Left lung (tissue), 10 donors: ENCODE results near the gene MAP4. TPM values are rescaled to one million over a fixed set of nuclear protein-coding genes. Genes with fewer than 3 reads are reported as not detected.
"Not testable (repeated sequence)": the region's sequence is repeated elsewhere in the genome, so short reads cannot be mapped to it uniquely, and the experiment has no call there.

Source experiments
- ATAC-seq: fragments of 200-7000 bp; cut with Tn5 transposase; one replicate; pipeline ENCODE4 v1.9.1; 2020; ENCODE audit warnings: moderate library complexity
- DNase-seq, 4 donors: peaks; one replicate each; pipeline ENCODE4 v3.0.0-alpha.2; 2013 to 2020
- H3K27ac ChIP-seq, 2 donors: fragments of 200-600 bp; sonication (generic) in 1 of 2; one replicate each; pipeline versions ENCODE4 v1.5.0 to v1.8.0; 2020 to 2021
- H3K27me3 ChIP-seq, 2 donors: fragments of 200-600 bp; sonication (generic) in 1 of 2; one replicate each; pipeline versions ENCODE4 v1.5.0 to v1.8.0; 2020 to 2021
- H3K36me3 ChIP-seq, 2 donors: fragments of 200-600 bp; sonication (generic) in 1 of 2; one replicate each; pipeline versions ENCODE4 v1.5.0 to v1.8.0; 2020 to 2021
- H3K4me1 ChIP-seq, 2 donors: fragments of 200-600 bp; one replicate each; pipeline ENCODE4 v1.8.0; 2021
- H3K4me3 ChIP-seq, 2 donors: fragments of 200-600 bp; sonication (generic) in 1 of 2; one replicate each; pipeline versions ENCODE4 v1.5.0 to v1.8.0; 2020 to 2021; ENCODE audit warnings: mild to moderate bottlenecking in 1 of 2
- H3K9me3 ChIP-seq, 2 donors: fragments of 200-600 bp; sonication (generic) in 1 of 2; one replicate each; pipeline versions ENCODE4 v1.5.0 to v1.8.0; 2020 to 2021
- intact Hi-C, 2 donors: fragments of 100-400 bp; cut with DNase I; formaldehyde crosslinking; loops; one replicate each; pipeline versions ENCODE4 v1.11.2 to v1.14.2; 2022
- polyA plus RNA-seq, 6 donors: library from polyadenylated mRNA; unstranded; fragments of 120-200 nt; gene quantifications; one replicate each; pipeline ENCODE4 v1.2.1, GENCODE V29; 2013; ENCODE audit not compliant: insufficient read length in 6 of 6
- total RNA-seq, 2 donors: library from RNA; stranded (reverse); fragmentation: NEBNext Ultra II Directional; extraction: Animal tissue kit (Norgen Biotek cat#: 25700); gene quantifications; one replicate each; pipeline ENCODE4 v1.2.1, GENCODE V29; 2021
- TF ChIP-seq, protein P1 (sequence below), 2 donors: fragments of 200-600 bp; sonication (generic) in 1 of 2; IDR thresholded peaks; one replicate each; pipeline versions ENCODE4 v1.5.0 to v1.8.0; 2021; ENCODE audit warnings: antibody characterized with exemption in 2 of 2
- donor health status: DM: no; HTN: yes; CAD: no.
- donor health status: DM: no; HTN: no; CAD: no.

MAP4 gene
- total and polyA plus RNA-seq, 8 donors: 165 to 216 (median 177) TPM

- H3K27me3 ChIP-seq: no peaks in the 10 kb centered on the region
- H3K27ac ChIP-seq: no peak overlapping the region
- ATAC-seq (no peak), DNase-seq (no peak)
- intact Hi-C loops: no loop called here
- no peak overlapping the region for H3K4me3 ChIP-seq
- TF ChIP-seq, protein P1, sequence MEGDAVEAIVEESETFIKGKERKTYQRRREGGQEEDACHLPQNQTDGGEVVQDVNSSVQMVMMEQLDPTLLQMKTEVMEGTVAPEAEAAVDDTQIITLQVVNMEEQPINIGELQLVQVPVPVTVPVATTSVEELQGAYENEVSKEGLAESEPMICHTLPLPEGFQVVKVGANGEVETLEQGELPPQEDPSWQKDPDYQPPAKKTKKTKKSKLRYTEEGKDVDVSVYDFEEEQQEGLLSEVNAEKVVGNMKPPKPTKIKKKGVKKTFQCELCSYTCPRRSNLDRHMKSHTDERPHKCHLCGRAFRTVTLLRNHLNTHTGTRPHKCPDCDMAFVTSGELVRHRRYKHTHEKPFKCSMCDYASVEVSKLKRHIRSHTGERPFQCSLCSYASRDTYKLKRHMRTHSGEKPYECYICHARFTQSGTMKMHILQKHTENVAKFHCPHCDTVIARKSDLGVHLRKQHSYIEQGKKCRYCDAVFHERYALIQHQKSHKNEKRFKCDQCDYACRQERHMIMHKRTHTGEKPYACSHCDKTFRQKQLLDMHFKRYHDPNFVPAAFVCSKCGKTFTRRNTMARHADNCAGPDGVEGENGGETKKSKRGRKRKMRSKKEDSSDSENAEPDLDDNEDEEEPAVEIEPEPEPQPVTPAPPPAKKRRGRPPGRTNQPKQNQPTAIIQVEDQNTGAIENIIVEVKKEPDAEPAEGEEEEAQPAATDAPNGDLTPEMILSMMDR (IDR thresholded peaks at IDR 0.05): no peak
- H3K36me3 ChIP-seq: peaks cover 0 to 48% of the 10 kb centered on the region in 2 donors
- no peaks in the 10 kb centered on the region for H3K4me1 ChIP-seq
- H3K9me3 ChIP-seq: no peaks in the 10 kb centered on the region
Observed at GRCh38 chr3:47891613-47892005, 124.6 kb downstream of the MAP4 start.

- TF ChIP-seq, protein P1 (IDR thresholded peaks at IDR 0.05): no peak
- intact Hi-C loops: no loop called here
- peaks cover 0 to 48% of the 10 kb centered on the region in 2 donors for H3K36me3 ChIP-seq
- no peaks in the 10 kb centered on the region for H3K27me3 ChIP-seq
- ATAC-seq (peak; percentile 52), DNase-seq (peak in 2 of 4 donors; percentile 49 to 67)
- H3K27ac ChIP-seq: no peak overlapping the region
- H3K4me3 ChIP-seq: no peak overlapping the region
- no peaks in the 10 kb centered on the region for H3K4me1 ChIP-seq
- H3K9me3 ChIP-seq: no peaks in the 10 kb centered on the region
Observed at GRCh38 chr3:47890828-47891612, 125.2 kb downstream of the MAP4 start.

- no peaks in the 10 kb centered on the region for H3K27me3 ChIP-seq
- no peak for ATAC-seq
- H3K9me3 ChIP-seq: no peaks in the 10 kb centered on the region
- no peak overlapping the region for H3K4me3 ChIP-seq
- no peak overlapping the region for H3K27ac ChIP-seq
- H3K4me1 ChIP-seq: no peaks in the 10 kb centered on the region
- peaks cover 0 to 48% of the 10 kb centered on the region in 2 donors for H3K36me3 ChIP-seq
- TF ChIP-seq, protein P1 (IDR thresholded peaks at IDR 0.05): no peak
- intact Hi-C loops: no loop called here
- DNase-seq: peak in 1 of 4 donors; percentile 11
Observed at GRCh38 chr3:47890126-47890827, 125.9 kb downstream of the MAP4 start.

DNA sequence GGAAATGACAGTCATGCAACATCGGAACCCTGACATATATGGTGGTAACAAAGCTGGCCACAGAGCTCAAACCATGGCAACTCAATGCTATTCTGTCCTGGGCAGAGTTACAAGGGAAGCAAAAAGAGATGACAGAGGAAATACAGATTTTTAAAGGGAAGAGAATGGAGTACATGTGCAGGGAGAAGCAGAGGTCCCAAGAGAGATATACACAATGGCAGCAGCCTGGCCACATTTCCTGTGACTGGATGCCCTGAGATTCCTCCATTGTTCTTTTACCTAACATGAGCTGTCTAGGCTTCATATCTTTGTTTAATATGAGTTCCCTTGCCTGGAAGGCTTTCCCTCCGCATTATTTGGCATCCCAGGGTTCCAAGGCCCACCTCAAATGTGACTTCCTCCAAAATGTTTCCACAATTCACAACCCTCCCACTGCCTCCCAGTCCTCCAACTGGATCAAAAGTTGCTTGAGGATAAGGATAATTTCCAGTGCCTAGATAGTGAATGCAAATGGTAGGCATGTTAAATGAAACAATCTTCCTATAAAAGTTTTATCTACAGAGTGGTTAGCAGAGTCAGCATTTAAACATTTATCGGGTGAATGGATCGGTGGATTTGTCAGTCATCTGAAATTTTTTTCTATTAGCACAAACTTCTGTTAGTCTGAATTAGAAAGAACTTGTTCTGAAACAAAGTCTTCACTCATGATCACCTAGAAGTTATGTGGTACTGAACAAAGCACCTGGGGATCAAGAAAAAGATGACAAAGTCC lies 127.0 kb downstream of the MAP4 start:
- DNase-seq (no peak), ATAC-seq (no peak)
- intact Hi-C loops: no loop called here
- Histone ChIP-seq H3K36me3 (peaks cover 0 to 59% of the 10 kb centered on the region in 2 donors), H3K27me3 (no peaks in the 10 kb centered on the region), H3K4me3 (no peak overlapping the region), H3K4me1 (no peaks in the 10 kb centered on the region), H3K27ac (no peak overlapping the region), H3K9me3 (no peaks in the 10 kb centered on the region)
- TF ChIP-seq, protein P1 (IDR thresholded peaks at IDR 0.05): no peak

DNA sequence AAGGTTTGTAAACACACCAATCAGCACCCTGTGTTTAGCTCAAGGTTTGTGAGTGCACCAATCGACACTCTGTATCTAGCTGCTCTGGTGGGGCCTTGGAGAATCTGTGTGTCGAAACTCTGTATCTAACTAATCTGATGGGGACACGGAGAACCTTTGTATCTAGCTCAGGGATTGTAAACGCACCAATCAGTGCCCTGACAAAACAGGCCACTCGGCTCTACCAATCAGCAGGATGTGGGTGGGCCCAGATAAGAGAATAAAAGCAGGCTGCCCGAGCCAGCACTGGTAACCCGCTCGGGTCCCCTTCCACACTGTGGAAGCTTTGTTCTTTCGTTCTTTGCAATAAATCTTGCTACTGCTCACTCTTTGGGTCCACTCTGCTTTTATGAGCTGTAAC lies 128.2 kb downstream of the MAP4 start:
- H3K27ac ChIP-seq, H3K9me3 ChIP-seq, H3K27me3 ChIP-seq, intact Hi-C loops, ATAC-seq, DNase-seq, H3K4me1 ChIP-seq, H3K4me3 ChIP-seq: not testable (repeated sequence)
- peaks cover 0 to 59% of the 10 kb centered on the region in 2 donors for H3K36me3 ChIP-seq
